K562 (cell line): ENCODE data around the gene ARHGAP8. TPM values are rescaled to one million over a fixed set of nuclear protein-coding genes. Genes with fewer than 3 reads are reported as not detected.

Source experiments
- ATAC-seq: fragments of 200-7000 bp; cut with Tn5 transposase; 3 replicates; pipeline ENCODE4 v1.9.1; 2020; ENCODE audit warnings: moderate library complexity
- BruUV-seq: library from RNA; stranded (reverse); fragments of 400-500 nt; replicated peaks from 2 replicates; lab custom pipeline; 2021; lab: Mats Ljungman, UMichigan
- CTCF ChIA-PET: fragments of 300-600 bp; formaldehyde crosslinking; extraction: SDS; loops from one replicate; lab custom pipeline; 2021; ENCODE audit warnings: low intra/inter-chr PET ratio; lab: Yijun Ruan, JAX
- POLR2A ChIA-PET: fragments of 300-600, 350-650 bp; sonication (Branson Sonifier 250); formaldehyde crosslinking; extraction: SDS; loops from one replicate; lab custom pipeline; 2021; ENCODE audit warnings: antibody characterized with exemption, inconsistent platforms; lab: Yijun Ruan, JAX
- DNase-seq, 4 experiments: peaks; one replicate each; pipeline versions ENCODE4 v3.0.0 to v3.0.0-alpha.2; 2011 to 2018; ENCODE audit warnings: low spot score in 3 of 4, mixed read lengths in 3 of 4; ENCODE audit errors: extremely low read depth in 1 of 4
- FAIRE-seq: peaks from 2 replicates; lab custom pipeline; 2011; peaks lifted over from hg19 to GRCh38; lab: Jason Lieb, UNC
- H2AFZ ChIP-seq: 2 replicates; pipeline ENCODE4 v1.6.0; 2011; ENCODE audit warnings: low read depth, low read length, control low read depth, inconsistent platforms
- H3K27ac ChIP-seq: fragments of 200-600 bp; 3 replicates; pipeline ENCODE4 v1.8.0; 2011; ENCODE audit warnings: low read depth, mild to moderate bottlenecking, control low read depth, inconsistent platforms, low read length, moderate library complexity, mixed read lengths; ENCODE audit errors: extremely low read depth
- H3K27me3 ChIP-seq, 2 experiments: fragments of 300-600 bp in 1 of 2; 2 replicates in 1 of 2; 3 replicates in 1 of 2; pipeline versions ENCODE4 v1.6.0 to v1.8.0; 2011; ENCODE audit warnings: inconsistent platforms in 2 of 2, low read length in 2 of 2, mild to moderate bottlenecking in 1 of 2, mixed read lengths in 1 of 2, moderate library complexity in 1 of 2; ENCODE audit not compliant: control insufficient read depth in 2 of 2, insufficient read depth in 2 of 2
- H3K36me3 ChIP-seq: fragments of 300-600 bp; 3 replicates; pipeline ENCODE4 v1.8.0; 2011; ENCODE audit warnings: mild to moderate bottlenecking, low read length, inconsistent platforms; ENCODE audit not compliant: control insufficient read depth, insufficient read depth
- H3K4me1 ChIP-seq, 2 experiments: fragments of 200-600 bp in 1 of 2; replicated peaks in 1 of 2; 2 replicates in 1 of 2; 3 replicates in 1 of 2; pipeline versions ENCODE4 v1.5.1 to v1.8.0; 2011; ENCODE audit warnings: inconsistent platforms in 2 of 2, low read length in 2 of 2, mild to moderate bottlenecking in 1 of 2, mixed read lengths in 1 of 2, moderate library complexity in 1 of 2; ENCODE audit not compliant: control insufficient read depth in 2 of 2, insufficient read depth in 2 of 2
- H3K4me2 ChIP-seq: 2 replicates; pipeline ENCODE4 v1.6.1; 2011; ENCODE audit warnings: low read length, control low read depth, inconsistent platforms, mixed read lengths; ENCODE audit not compliant: insufficient read depth
- H3K4me3 ChIP-seq: fragments of 200-600 bp; sonication (generic), shearing (Covaris generic); 2 replicates; pipeline ENCODE4 v1.5.1; 2016; ENCODE audit warnings: control low read depth, inconsistent platforms
- H3K79me2 ChIP-seq: fragments of 200-600 bp; 3 replicates; pipeline ENCODE4 v1.8.0; 2011; ENCODE audit warnings: low read length, inconsistent platforms; ENCODE audit not compliant: control insufficient read depth, insufficient read depth
- H3K9ac ChIP-seq, 2 experiments: 2 replicates each; pipeline versions ENCODE4 v1.6.0 to v1.6.1; 2011; ENCODE audit warnings: low read depth in 2 of 2, low read length in 2 of 2, control low read depth in 1 of 2, inconsistent platforms in 1 of 2, mild to moderate bottlenecking in 1 of 2, mixed read lengths in 1 of 2; ENCODE audit not compliant: insufficient read depth in 1 of 2
- H3K9me1 ChIP-seq: one replicate; pipeline ENCODE4 v1.6.0; 2011; ENCODE audit warnings: inconsistent platforms, mild to moderate bottlenecking, low read length, moderate library complexity; ENCODE audit not compliant: control insufficient read depth, insufficient read depth
- H3K9me3 ChIP-seq: replicated peaks from 2 replicates; pipeline ENCODE4 v1.5.1; 2011; ENCODE audit warnings: low read depth, low read length, inconsistent platforms; ENCODE audit not compliant: control insufficient read depth, insufficient read depth
- H4K20me1 ChIP-seq: replicated peaks from 2 replicates; pipeline ENCODE4 v1.6.1; 2011; ENCODE audit warnings: low read length, inconsistent platforms, mixed read lengths; ENCODE audit not compliant: control insufficient read depth, insufficient read depth
- COPS2 ChIP-seq: fragments of 450-650 bp; conservative IDR thresholded peaks from 2 replicates; pipeline ENCODE4 v1.6.1; 2016; ENCODE audit warnings: mild to moderate bottlenecking, moderate library complexity
- E2F3 ChIP-seq: fragments of 250-450 bp; sonication (Bioruptor Pico); IDR thresholded peaks from 2 replicates; pipeline ENCODE4 v1.4.0; 2020; ENCODE audit warnings: mild to moderate bottlenecking
- HDAC2 ChIP-seq: fragments of 450-650 bp; IDR thresholded peaks from 2 replicates; pipeline ENCODE4 v1.6.1; 2016; ENCODE audit warnings: mild to moderate bottlenecking
- NFXL1 ChIP-seq: fragments of 450-650 bp; formaldehyde crosslinking; IDR thresholded peaks from 2 replicates; pipeline ENCODE4 v1.4.0; 2021; ENCODE audit warnings: mild to moderate bottlenecking
- SNIP1 ChIP-seq: fragments of 450-650 bp; IDR thresholded peaks from 2 replicates; pipeline ENCODE4 v1.7.1; 2017; ENCODE audit warnings: low read depth, mild to moderate bottlenecking
- WHSC1 ChIP-seq: IDR thresholded peaks from one replicate; pipeline ENCODE4 v1.6.1; 2012; ENCODE audit warnings: low read length, control low read depth, inconsistent platforms
- ZNF24 ChIP-seq: fragments of 450-650 bp; IDR thresholded peaks from 2 replicates; pipeline ENCODE4 v1.6.1; 2016
- ZNF274 ChIP-seq: IDR thresholded peaks from 2 replicates; pipeline ENCODE4 v1.6.1; 2011; ENCODE audit warnings: low read depth, mild to moderate bottlenecking, low read length, moderate library complexity, borderline replicate concordance
- ZNF318 ChIP-seq, 2 experiments: fragments of 450-650 bp; IDR thresholded peaks; 2 replicates each; pipeline ENCODE4 v1.6.1; 2016; ENCODE audit warnings: mild to moderate bottlenecking in 2 of 2, borderline replicate concordance in 1 of 2, low read depth in 1 of 2, moderate library complexity in 1 of 2
- ZNF518B ChIP-seq: fragments of 250-450 bp; sonication (Bioruptor Pico); IDR thresholded peaks from 2 replicates; pipeline ENCODE4 v1.5.0; 2021; ENCODE audit warnings: mild to moderate bottlenecking, moderate library complexity
- WGBS: fragments of 100-300 bp; shearing (Covaris generic); methylation state at CpG from one replicate; pipeline ENCODE4 v1.1.6; 2016; ENCODE audit warnings: low coverage, mixed read lengths; ENCODE audit not compliant: insufficient coverage; ENCODE audit errors: missing lambda C conversion rate; 5-methylcytosine and 5-hydroxymethylcytosine counted together
- in situ Hi-C: fragments of 300-500 bp; cut with MboI; formaldehyde crosslinking; loops from 4 replicates; pipeline ENCODE4 v1.15.0; 2018; ENCODE audit warnings: inconsistent platforms, mixed read lengths
- intact Hi-C: fragments of 100-400 bp; cut with micrococcal nuclease; formaldehyde crosslinking; loops from 2 replicates; pipeline ENCODE4 v1.14.2; 2022
- polyA plus RNA-seq, 8 experiments: library from polyadenylated mRNA; depleted of rRNA in 4 of 8; stranded (reverse) in 5 of 8; unstranded in 3 of 8; fragments of >200 nt; fragmentation: Nextera tagmentation in 2 of 8; fragmentation: Illumina TruSeq in 1 of 8; extraction: Ambion mirVana in 2 of 8; extraction: Trizol in 1 of 8; gene quantifications; 2 replicates each; pipeline versions ENCODE4 v1.2.1 to v1.2.3, GENCODE V29; 2011 to 2014; ENCODE audit warnings: inconsistent platforms in 1 of 8, missing spikeins in 1 of 8
- total RNA-seq, 7 experiments: library from RNA; depleted of rRNA in 6 of 7; stranded (reverse); fragments of >200 nt in 6 of 7; fragmentation: Illumina TruSeq in 2 of 7; extraction: Trizol in 2 of 7; gene quantifications; 2 replicates each; pipeline versions ENCODE4 v1.2.1 to v1.2.3, GENCODE V29; 2011 to 2021; ENCODE audit warnings: low replicate concordance in 1 of 7

Gene ARHGAP8
- total and polyA plus RNA-seq, 9 of the 15 experiments (the other 6 are each of a cell fraction or from before 2014, with no cell fraction given): 0.15 to 2.2 (median 0.62) TPM

- H3K9ac ChIP-seq: no peak overlapping the region
- H3K79me2 ChIP-seq: no peaks in the 10 kb centered on the region
- FAIRE-seq: no peak
- H3K27me3 ChIP-seq: peaks cover 0 to 34% of the 10 kb centered on the region in 2 experiments; a peak in 3 of 5 replicates
- H3K4me3 ChIP-seq: no peak overlapping the region
- no peaks in the 10 kb centered on the region for H3K9me3 ChIP-seq
- DNase-seq: no peak
- intact Hi-C loops: no loop called here
- no TSS peak for BruUV-seq
- H2AFZ ChIP-seq: no peak overlapping the region
- H3K27ac ChIP-seq: no peak overlapping the region
- ChIA-PET CTCF (no interaction called here), POLR2A (no interaction called here)
- no peaks in the 10 kb centered on the region for H4K20me1 ChIP-seq
- no peak for ATAC-seq
- in situ Hi-C loops: loop anchor here (25.0 kb wide), 1 partner anchor 422 kb away; the partner anchor contains the start of gene KIAA0930
- H3K9me1 ChIP-seq: no peaks in the 10 kb centered on the region
- no peaks in the 10 kb centered on the region for H3K36me3 ChIP-seq
- no peak overlapping the region for H3K4me2 ChIP-seq
- H3K4me1 ChIP-seq: peaks cover 0 to 1% of the 10 kb centered on the region in 2 experiments; a peak in 1 of 5 replicates
- WGBS: 7% methylated on average over 22 of the region's 27 CpGs
- TF ChIP-seq E2F3 (no peak), NFXL1 (CRISPR knock-in tag) (no peak), WHSC1 (no peak), ZNF318 (IDR thresholded peaks at IDR 0.05; ENCODE audit: borderline replicate concordance in 1 of 2, low read depth in 1 of 2) (no peak), ZNF274 (no peak), HDAC2 (no peak), ZNF518B (CRISPR knock-in tag) (no peak), COPS2 (no peak), SNIP1 (no peak), ZNF24 (no peak)
These were observed 63.0 kb downstream of the ARHGAP8 start for GRCh38 chr22:44815099-44816070.
